ENCODE data around the gene PHC2.

PHC2 gene, protein sequence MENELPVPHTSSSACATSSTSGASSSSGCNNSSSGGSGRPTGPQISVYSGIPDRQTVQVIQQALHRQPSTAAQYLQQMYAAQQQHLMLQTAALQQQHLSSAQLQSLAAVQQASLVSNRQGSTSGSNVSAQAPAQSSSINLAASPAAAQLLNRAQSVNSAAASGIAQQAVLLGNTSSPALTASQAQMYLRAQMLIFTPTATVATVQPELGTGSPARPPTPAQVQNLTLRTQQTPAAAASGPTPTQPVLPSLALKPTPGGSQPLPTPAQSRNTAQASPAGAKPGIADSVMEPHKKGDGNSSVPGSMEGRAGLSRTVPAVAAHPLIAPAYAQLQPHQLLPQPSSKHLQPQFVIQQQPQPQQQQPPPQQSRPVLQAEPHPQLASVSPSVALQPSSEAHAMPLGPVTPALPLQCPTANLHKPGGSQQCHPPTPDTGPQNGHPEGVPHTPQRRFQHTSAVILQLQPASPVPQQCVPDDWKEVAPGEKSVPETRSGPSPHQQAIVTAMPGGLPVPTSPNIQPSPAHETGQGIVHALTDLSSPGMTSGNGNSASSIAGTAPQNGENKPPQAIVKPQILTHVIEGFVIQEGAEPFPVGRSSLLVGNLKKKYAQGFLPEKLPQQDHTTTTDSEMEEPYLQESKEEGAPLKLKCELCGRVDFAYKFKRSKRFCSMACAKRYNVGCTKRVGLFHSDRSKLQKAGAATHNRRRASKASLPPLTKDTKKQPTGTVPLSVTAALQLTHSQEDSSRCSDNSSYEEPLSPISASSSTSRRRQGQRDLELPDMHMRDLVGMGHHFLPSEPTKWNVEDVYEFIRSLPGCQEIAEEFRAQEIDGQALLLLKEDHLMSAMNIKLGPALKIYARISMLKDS

DNA sequence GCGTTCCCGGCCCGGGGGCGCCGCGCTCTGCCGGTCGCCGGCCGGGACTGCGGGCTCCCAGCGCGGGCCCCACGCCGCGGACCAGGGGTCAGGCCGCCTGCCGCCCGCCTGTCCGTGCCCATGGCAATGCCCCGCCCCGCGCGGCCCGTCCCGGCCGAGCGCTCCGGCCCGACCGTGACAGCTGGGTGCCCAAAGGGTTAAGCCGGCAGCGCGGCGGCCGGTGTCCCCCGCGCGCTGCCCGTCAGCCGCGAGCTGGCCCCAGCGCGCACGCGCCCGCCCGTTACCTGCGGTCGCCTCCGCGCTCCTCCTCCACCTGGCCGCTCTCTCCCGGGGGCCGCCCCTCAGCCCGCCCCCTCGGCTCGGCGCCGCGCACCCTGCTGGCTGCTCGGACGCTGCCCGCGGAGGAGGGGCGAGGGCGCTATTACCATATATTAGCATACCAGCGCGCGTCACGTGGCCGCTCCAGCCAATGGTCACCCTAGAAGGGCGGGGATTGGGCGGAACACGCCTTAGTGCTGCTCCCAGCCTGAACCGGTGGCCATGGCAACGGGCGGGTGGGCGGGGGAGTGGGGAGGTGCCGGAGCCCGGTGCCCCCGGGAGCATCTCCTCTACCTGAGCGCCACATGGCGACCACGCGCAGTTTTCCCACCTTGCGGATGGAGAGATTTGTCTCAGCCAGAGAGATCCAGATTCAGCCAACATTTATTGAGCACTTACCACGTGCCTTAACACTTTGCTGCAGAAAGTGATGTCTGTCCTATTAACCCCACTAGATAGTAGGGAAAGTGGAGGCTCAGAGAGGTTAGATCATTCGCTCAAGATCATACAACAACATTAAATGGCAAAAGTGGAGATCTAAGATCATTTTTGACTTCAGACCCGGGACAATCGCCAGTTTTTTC lies at the start of gene PHC2:
TSS of gene PHC2 (minus strand) at position 404 of the 902 bp plus-strand sequence. CDS start 55,556 bp downstream, outside the sequence.
- TF ChIP-seq, protein P1, sequence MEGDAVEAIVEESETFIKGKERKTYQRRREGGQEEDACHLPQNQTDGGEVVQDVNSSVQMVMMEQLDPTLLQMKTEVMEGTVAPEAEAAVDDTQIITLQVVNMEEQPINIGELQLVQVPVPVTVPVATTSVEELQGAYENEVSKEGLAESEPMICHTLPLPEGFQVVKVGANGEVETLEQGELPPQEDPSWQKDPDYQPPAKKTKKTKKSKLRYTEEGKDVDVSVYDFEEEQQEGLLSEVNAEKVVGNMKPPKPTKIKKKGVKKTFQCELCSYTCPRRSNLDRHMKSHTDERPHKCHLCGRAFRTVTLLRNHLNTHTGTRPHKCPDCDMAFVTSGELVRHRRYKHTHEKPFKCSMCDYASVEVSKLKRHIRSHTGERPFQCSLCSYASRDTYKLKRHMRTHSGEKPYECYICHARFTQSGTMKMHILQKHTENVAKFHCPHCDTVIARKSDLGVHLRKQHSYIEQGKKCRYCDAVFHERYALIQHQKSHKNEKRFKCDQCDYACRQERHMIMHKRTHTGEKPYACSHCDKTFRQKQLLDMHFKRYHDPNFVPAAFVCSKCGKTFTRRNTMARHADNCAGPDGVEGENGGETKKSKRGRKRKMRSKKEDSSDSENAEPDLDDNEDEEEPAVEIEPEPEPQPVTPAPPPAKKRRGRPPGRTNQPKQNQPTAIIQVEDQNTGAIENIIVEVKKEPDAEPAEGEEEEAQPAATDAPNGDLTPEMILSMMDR (IDR thresholded peaks at IDR 0.05; ENCODE audit: low read depth, low read length): no peak
- peak within 1 kb of the TSS; percentile 72 for H3K4me3 ChIP-seq (ENCODE audit: low read depth, low read length)

DNA sequence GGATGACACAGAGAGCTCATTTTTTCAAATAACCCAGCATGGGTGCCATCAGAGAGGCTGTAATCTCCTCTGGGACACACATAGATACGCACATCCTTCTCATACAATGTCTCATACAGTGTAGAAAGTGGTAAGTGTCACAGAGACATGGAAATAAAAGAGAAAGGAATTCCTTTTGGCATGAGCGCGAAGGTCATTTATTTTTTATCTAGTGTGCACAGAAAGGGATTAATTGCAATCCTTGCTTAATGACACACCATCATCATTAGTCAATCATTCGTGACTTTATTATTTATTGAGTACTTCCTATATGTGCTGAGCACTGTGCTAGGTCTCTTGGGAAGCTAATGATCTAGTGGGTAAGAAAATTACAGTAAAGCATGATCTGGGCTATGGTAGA lies 46.6 kb upstream of the PHC2 start:
- no peak overlapping the region for H3K4me3 ChIP-seq (ENCODE audit: low read depth, low read length)
- TF ChIP-seq, protein P1 (IDR thresholded peaks at IDR 0.05; ENCODE audit: low read depth, low read length): no peak

DNA sequence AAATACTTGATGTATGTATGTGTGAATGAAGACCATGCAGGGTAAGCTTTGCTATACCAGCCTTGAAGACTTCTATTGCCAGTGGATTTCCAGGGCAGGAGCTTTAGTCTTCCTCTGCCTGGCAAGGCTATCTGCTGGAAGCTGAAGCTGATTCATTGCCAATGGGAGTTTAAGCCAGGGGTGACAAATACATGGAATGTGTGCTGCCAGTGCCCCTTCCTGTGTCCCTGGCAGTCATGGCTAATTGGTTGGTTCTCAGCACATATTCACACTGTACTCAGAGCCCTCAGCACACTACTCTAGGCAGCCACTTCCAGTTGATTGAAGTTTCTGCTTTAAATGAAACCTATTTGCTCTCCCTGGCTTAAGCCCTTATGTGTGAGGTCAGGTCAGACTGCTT lies 43.0 kb upstream of the PHC2 start:
- TF ChIP-seq, protein P1 (IDR thresholded peaks at IDR 0.05; ENCODE audit: low read depth, low read length): no peak
- H3K4me3 ChIP-seq (ENCODE audit: low read depth, low read length): no peak overlapping the region

DNA sequence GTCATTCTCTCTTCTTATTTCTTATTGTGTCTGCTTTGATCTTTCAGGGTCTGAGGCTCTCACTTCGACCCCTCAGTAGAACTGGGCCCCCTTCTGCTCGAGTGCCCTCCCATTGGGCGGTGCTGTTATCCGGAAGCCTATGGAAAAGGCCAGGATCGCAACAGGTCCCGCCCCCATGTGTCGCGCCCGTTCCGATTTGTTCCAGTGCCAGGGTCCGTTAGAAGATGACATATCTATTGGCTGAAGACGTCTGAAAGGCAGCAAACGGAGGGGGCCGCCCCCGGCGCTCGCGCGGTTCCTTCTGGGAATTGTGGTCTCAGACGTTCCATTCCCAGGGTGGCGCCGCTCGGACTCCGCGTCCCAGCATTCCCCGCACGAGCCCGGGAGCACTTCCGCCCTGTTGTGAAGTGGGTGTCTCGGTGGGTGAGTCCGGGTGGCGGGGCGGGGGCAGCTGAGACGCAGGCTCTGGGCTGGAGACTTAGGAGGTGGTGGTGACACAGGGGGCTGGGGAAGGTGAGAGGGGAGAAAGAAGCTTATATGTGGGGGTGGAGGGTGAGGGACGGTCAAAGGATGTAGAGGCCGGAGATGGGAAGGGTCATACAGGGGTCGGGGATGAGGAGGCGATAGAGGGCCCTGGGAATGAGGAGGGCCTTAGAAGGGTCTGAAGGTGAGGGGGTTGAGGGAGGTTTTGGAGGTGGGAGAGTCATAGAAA lies 41.5 kb upstream of the PHC2 start, which contains the start of gene ZSCAN20:
TSS of gene ZSCAN20 (plus strand) at position 377 of the 712 bp plus-strand sequence. CDS start 6,644 bp downstream, outside the sequence.
- TF ChIP-seq, protein P1 (IDR thresholded peaks at IDR 0.05; ENCODE audit: low read depth, low read length): no peak
- peak within 1 kb of the TSS; percentile 76 for H3K4me3 ChIP-seq (ENCODE audit: low read depth, low read length)

DNA sequence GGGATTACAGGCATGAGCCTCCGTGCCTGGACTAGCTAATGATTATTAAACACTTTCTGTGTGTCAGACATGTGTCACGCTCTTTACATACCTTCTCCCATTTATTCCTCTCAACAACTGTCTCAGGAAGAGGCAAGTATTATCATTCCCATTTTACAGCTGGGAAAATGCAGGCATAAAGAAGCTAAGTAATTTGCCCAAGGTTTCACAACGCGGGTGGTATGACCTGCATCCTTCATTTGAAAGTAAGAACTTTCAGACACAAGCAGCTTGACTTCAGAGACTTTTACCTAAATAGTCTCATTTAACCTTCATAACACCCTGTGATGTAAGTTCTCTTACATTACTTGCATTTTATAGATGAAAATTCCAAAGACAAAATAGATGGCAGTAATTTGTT lies 40.5 kb upstream of the PHC2 start:
- H3K4me3 ChIP-seq (ENCODE audit: low read depth, low read length): no peak overlapping the region
- TF ChIP-seq, protein P1 (IDR thresholded peaks at IDR 0.05; ENCODE audit: low read depth, low read length): no peak

DNA sequence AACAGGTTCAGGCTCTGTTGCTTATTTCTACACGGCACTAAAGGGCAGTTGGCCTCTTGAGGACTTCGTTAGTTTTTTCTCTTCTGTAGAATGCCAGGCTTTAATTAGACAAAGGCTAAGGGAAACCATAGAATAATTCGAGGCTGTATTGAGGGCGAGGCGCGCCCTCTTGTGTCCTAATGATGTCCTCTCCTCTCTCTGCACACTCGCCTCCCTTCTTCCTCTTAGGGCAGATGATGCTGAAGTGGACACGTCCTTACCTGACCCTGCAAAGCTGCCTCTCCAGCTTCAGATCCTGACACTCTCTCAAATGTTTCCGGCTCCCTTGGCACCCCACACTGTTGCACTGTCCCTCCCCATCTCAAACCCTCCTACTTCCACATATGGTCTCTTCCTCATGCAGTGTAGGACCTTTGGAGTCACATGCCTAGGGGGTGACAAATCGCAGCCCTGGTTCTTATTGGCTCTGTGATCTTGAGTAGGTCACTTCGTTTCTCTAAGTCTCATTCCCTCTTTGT lies 39.7 kb upstream of the PHC2 start:
- TF ChIP-seq, protein P1 (IDR thresholded peaks at IDR 0.05; ENCODE audit: low read depth, low read length): peak; percentile 57
- no peak overlapping the region for H3K4me3 ChIP-seq (ENCODE audit: low read depth, low read length)
